Measurements from ENCODE around the gene ZFAND6. TPM values are rescaled to one million over a fixed set of nuclear protein-coding genes. Genes with fewer than 3 reads are reported as not detected.
A peak's percentile ranks its signal among the peaks of the same experiment; 100 is the strongest.

Gene ZFAND6
- total RNA-seq, 1 donor from 2014 or later: 87.4 TPM

DNA sequence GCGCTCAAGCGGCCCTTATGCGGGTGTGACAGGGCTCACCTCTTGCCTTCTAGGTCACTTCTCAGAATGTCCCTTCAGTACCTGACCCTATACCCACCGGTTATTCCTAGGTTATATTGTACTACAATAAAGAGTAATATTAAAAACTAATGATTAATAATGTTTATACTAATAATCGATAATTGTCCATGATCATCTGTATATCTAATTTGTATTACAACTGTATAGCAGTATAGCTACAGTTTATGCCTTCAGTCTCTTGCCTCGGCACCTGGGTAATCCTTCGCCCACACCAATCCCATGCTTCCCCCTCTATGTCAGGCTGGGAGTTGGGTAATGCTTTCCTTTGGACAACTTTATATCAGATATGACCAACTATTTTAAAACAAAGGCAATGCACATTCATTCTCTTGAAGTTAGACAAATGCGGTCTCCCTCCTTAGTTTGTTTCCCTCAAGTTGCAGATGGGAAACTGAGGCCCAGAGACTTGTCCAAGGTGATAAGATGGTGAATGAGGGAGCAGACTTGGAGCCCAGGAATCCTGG lies 96.8 kb downstream of the ZFAND6 start:
- no peak overlapping the region for H3K27ac ChIP-seq
- DNase-seq (ENCODE audit: extremely low spot score in 2 of 2): no peak
- H3K4me3 ChIP-seq: no peak overlapping the region
- H3K27me3 ChIP-seq: no peaks in the 10 kb centered on the region
- peaks cover 0 to 8% of the 10 kb centered on the region in 2 donors for H3K36me3 ChIP-seq
- intact Hi-C loops (cut with DNase I): loop anchor here (10.0 kb wide), 1 partner anchor 71 kb away; no protein-coding TSS in a partner anchor
- TF ChIP-seq POLR2A (IDR thresholded peaks at IDR 0.05) (no peak), POLR2AphosphoS5 (IDR thresholded peaks at IDR 0.05; ENCODE audit: insufficient read depth in 1 of 2, low read depth in 1 of 2) (no peak)
- TF ChIP-seq, protein P1, sequence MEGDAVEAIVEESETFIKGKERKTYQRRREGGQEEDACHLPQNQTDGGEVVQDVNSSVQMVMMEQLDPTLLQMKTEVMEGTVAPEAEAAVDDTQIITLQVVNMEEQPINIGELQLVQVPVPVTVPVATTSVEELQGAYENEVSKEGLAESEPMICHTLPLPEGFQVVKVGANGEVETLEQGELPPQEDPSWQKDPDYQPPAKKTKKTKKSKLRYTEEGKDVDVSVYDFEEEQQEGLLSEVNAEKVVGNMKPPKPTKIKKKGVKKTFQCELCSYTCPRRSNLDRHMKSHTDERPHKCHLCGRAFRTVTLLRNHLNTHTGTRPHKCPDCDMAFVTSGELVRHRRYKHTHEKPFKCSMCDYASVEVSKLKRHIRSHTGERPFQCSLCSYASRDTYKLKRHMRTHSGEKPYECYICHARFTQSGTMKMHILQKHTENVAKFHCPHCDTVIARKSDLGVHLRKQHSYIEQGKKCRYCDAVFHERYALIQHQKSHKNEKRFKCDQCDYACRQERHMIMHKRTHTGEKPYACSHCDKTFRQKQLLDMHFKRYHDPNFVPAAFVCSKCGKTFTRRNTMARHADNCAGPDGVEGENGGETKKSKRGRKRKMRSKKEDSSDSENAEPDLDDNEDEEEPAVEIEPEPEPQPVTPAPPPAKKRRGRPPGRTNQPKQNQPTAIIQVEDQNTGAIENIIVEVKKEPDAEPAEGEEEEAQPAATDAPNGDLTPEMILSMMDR (IDR thresholded peaks at IDR 0.05): no peak
- H3K4me1 ChIP-seq: peaks cover 24% of the 10 kb centered on the region
- H3K9me3 ChIP-seq: no peaks in the 10 kb centered on the region

DNA sequence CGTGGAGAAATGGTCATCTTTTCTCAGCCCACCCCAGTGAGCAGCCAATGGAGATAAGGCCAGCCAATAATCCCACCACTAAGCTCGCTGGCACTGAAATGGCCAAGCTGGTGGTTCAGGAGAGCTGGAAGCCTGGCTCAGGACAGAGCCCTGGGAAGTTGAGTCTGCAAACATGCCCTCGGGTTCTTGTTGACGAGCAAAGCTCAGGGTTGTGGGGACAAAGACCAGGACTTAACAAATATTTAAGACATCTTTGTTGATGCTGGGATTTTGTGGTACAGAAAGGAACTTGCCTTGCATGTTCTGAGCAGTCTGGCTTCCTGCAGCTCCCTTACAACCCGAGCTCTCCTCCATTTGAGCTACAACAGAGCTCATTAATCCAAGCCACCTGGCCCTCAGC lies 97.7 kb downstream of the ZFAND6 start:
- Histone ChIP-seq H3K36me3 (peaks cover 0 to 8% of the 10 kb centered on the region in 2 donors), H3K4me1 (peaks cover 23% of the 10 kb centered on the region), H3K27me3 (no peaks in the 10 kb centered on the region), H3K4me3 (no peak overlapping the region), H3K27ac (no peak overlapping the region), H3K9me3 (no peaks in the 10 kb centered on the region)
- intact Hi-C loops (cut with DNase I): loop anchor here (10.0 kb wide), 1 partner anchor 72 kb away; no protein-coding TSS in a partner anchor
- DNase-seq (ENCODE audit: extremely low spot score in 2 of 2): no peak
- no peak for TF ChIP-seq POLR2AphosphoS5 (IDR thresholded peaks at IDR 0.05; ENCODE audit: insufficient read depth in 1 of 2, low read depth in 1 of 2)
- TF ChIP-seq, protein P1 (IDR thresholded peaks at IDR 0.05): no peak
- no peak for TF ChIP-seq POLR2A (IDR thresholded peaks at IDR 0.05)

DNA sequence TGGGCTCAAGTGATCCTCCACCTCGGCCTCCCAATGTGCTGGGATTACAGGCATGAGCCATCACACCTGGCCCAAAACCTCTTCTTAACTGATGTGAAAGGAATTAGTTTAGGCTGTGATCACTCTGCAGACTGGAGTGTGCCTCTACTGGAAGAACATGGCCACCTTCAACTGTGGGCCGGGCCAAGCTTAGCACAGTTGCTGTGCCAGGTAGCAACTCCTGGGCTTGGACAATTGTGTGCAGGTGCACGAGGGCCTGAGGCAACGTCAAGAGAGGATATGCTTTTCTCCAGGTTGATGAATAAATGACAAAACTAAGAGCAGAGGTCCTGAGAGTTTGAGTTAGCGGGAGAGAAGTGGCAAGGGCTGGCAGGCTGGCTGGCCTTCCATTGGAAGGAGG lies 99.8 kb downstream of the ZFAND6 start:
- Histone ChIP-seq H3K9me3 (no peaks in the 10 kb centered on the region), H3K27me3 (no peaks in the 10 kb centered on the region), H3K4me3 (no peak overlapping the region), H3K27ac (no peak overlapping the region), H3K4me1 (peaks cover 12% of the 10 kb centered on the region), H3K36me3 (peaks cover 0 to 16% of the 10 kb centered on the region in 2 donors)
- intact Hi-C loops (cut with DNase I): loop anchor here (10.0 kb wide), 1 partner anchor 74 kb away; no protein-coding TSS in a partner anchor
- no peak for TF ChIP-seq POLR2A (IDR thresholded peaks at IDR 0.05)
- TF ChIP-seq POLR2AphosphoS5 (IDR thresholded peaks at IDR 0.05; ENCODE audit: insufficient read depth in 1 of 2, low read depth in 1 of 2): no peak
- TF ChIP-seq, protein P1 (IDR thresholded peaks at IDR 0.05): no peak
- DNase-seq (ENCODE audit: extremely low spot score in 2 of 2): no peak

DNA sequence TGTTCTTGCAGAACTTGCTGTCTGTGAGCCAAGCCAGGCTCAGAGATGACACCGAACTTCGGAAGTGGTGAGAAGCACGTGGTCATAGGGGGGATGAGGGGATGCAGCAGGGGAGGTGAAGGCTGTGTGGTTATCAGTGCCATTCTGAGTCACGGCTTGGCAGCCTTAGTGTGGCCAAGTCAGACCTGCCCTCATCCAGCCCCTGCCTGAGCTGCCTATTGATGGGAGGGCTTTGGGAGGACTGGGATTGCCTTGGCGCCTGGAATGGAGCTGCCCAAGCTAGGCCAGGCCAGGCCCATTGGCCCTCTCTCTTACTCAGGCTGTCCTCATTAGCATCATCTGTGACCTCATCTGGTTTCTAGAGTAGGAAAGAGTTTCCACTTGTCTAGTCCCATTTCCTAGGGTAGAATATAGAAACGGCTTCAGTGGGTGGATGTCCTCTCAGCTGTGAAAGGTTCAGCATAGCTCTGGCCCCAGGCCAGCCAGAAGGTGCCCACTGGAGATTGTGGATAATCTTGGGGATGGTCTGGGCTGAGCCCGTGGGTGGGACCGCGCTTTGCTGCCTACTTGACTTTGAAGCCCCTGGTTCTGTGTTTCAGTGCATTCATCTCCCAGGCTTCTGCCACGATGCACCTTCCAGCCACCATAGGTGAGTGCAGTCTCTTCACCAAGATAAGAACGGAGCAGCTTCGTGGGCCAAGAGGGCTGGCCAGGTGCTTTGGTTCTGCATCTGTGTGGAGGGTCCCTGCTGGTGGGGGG lies 100.5 kb downstream of the ZFAND6 start:
- TF ChIP-seq POLR2AphosphoS5 (IDR thresholded peaks at IDR 0.05; ENCODE audit: insufficient read depth in 1 of 2, low read depth in 1 of 2) (no peak), POLR2A (IDR thresholded peaks at IDR 0.05) (no peak)
- TF ChIP-seq, protein P1 (IDR thresholded peaks at IDR 0.05): no peak
- intact Hi-C loops (cut with DNase I): loop anchor here (10.0 kb wide), 1 partner anchor 75 kb away; no protein-coding TSS in a partner anchor
- Histone ChIP-seq H3K9me3 (no peaks in the 10 kb centered on the region), H3K27me3 (no peaks in the 10 kb centered on the region), H3K4me1 (peaks cover 7% of the 10 kb centered on the region), H3K4me3 (no peak overlapping the region), H3K36me3 (peaks cover 0 to 16% of the 10 kb centered on the region in 2 donors), H3K27ac (peak overlapping the region; percentile 11)
- DNase-seq (ENCODE audit: extremely low spot score in 2 of 2): no peak

Measured in vagina (tissue), 2 donors.